NK-92 treated with Interleukin-12 subunit alpha and Interleukin-12 subunit beta, amount 100 ng/mL, for 24 hours (cell line): Measurements from ENCODE around the gene SH2B3.
A peak's percentile ranks its signal among the peaks of the same experiment; 100 is the strongest.
"Not testable (repeated sequence)": the region's sequence is repeated elsewhere in the genome, so short reads cannot be mapped to it uniquely, and the experiment has no call there.

Experiments
- DNase-seq: peaks from one replicate; lab custom pipeline; 2025; lab: John Stamatoyannopoulos, UW

The SH2B3 gene

GRCh38 chr12:111387747-111388323 is 17.9 kb upstream of the SH2B3 start:
- DNase-seq: no peak

DNA sequence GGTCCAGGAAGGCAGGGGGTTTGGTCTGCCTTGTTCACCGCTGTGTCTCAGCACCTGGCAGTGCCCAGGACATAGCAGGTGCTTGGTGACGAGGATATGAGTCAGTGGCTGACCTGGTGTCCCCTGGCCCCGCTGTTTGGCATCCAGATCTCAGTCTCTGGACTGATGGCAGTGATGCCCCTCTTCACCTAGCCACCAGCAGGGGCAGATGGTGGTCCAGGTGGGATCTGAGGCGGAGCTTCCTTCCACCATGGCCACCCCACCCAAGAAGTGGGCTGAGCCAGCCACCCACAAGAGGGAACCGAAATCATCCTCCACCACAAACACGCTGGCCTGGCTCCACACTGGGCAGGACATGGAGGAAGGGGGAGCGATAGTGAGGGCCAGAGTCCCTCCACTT is 16.1 kb upstream of the SH2B3 start:
- DNase-seq: no peak

DNA sequence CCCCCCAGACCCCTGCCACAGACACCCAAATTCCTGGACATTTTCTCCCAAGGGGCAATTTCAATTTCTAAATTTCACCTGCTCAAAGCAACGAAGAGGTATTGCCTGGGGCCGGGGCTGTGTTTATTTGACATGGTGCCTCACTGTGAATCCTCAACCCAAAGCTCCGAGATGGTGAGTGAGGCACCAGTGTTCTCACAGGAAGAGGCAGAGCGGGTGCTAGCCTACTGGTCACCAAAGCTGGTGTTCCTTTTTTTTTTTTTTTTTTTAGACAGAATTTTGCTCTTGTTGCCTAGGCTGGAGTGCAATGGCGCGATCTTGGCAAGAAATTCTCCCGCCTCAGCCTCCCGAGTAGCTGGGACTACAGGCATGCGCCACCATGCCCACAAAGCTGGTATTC is 14.8 kb upstream of the SH2B3 start:
- no peak for DNase-seq

GRCh38 chr12:111393700-111394300 is 11.9 kb upstream of the SH2B3 start:
- no peak for DNase-seq

GRCh38 chr12:111394480-111394879 is 11.2 kb upstream of the SH2B3 start:
- no peak for DNase-seq

DNA sequence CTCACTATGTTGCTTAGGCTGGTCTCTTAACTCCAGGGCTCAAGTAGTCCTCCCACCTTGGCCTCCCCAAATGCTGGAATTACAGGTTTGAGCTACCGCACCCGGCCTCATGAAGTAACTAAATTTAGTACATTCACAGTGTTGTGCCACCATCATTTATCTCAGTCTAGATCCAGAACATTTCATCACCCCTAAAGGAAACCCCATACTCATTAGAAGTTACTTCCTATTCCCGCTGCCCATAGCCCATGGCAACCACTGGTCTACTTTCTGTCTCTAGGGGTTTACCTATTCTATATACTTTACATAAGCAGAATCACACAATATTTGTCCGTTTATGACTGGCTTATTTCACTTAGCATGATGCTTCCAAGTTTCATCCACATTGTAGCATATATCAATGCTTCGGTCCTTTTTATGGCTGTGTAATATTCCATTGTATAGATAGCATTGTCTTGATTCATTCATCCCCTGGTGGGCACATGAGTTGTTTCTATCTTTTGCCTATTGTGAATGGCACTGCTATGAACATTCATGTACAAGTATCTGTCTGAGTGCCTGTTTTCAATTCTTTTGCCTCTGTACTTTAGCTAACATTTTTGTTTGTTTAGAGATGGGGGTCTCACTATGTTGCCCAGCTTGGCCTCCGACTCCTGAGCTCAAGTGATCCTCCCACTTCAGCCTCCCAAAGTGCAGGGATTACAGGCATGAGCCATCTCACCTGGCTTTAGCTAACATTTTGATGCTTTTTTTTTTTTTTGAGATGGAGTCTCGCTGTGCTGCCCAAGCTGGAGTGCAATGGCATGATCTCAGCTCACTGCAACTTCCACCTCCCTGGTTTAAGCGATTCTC is 10.2 kb upstream of the SH2B3 start:
- no peak for DNase-seq

DNA sequence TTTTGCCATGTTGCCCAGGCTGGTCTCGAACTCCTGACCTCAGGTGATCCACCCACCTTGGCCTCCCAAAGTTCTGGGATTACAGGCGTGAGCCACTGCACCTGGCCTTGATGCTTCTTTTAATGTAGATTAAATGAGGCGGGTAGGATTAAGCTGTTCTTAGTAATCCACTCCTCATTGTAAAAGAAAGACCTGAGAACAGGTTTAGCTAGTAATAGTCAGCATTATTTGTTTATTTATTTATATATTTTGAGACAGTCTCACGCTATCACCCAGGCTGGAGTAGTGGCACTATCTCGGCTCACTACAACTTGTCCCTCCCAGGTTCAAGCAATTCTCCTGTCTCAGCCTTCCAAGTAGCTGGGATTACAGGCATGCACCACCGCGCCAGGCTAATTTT is 9.5 kb upstream of the SH2B3 start:
- DNase-seq: not testable (repeated sequence)

- DNase-seq: peak; percentile 48
These were observed 8.8 kb upstream of the SH2B3 start for GRCh38 chr12:111396726-111397445.

DNA sequence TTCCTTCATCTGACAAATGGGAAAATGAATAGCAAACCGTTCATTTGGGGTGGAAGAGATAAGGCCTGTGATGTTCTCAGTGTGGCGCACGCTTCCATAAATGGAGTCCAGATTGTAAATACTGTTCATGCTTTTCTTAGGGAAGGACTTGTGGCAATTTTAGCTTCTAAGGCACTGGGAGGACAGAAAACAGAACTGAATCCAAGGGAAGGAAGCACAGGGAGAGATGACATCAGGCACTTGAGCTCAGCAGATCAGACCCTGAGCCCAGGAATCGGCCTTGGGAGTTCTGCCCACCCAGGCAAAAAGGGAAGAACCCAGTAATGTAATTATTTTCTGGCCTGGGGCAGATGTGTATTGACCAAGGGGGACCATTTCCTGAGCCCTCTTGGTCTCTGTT is 7.2 kb upstream of the SH2B3 start:
- DNase-seq: no peak

DNA sequence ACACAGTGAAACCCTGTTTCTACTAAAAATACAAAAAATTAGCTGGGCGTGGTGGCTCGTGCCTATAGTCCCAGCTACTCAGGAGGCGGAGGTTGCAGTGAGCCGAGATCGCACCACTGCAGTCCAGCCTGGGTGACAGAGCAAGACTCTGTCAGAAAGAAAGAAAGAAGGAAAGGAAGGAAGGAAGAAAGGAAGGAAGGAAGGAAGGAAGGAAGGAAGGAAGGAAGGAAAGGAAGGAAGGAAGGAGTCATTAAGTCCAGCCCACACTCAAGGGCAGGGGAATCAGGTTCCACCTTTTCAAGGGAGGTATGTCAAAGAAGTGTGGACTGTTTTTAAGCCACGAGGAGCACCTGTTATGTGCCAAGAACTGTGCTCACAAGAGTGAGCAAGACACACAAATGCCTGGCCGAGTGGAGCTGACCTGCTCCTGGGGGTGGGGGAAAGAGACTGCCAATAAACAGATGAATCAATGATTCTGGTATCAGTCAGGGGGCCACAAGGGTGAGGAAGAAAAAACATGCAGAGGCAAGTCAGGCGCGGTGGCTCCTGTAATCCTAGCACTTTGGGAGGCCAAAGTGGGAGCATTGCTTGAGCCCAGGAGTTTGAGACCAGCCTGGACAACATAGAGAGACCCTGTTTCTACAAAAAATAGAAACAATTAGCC is 5.8 kb upstream of the SH2B3 start:
- not testable (repeated sequence) for DNase-seq

DNA sequence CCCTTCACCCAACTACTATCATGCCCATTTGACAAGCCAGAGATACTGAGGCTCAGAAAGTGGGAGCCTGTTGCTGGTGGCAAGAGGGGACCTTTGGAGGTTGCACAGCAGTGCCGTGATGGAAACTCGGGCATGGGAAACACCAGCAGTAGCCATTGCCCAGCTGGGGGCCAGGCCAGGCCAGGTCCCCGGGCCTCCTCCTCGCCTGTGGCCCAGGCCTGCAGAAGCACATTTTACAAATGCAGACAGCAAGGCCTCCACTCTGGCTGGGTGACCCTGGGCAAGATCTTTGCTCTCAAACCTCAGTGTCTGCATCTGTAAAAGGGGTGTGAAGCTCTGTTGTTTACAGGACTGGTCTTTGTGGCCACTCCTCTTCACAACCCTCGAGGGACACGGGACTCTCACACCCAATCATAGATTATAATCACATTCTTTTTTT is 4.5 kb upstream of the SH2B3 start:
- DNase-seq: no peak

DNA sequence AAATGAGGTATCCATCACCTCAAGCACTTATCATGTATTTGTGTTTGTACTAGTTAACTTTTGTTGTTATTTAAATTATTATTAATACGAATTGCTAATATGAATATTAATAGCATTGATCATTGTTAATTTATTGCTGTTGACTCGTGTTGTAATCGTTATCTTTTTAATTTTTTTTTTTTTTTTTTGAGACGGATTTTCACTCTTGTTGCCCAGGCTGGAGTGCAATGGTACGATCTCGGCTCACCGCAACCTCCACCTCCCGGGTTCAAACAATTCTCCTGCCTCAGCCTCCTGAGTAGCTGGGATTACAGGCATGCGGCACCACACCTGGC is 3.3 kb upstream of the SH2B3 start:
- DNase-seq: not testable (repeated sequence)

DNA sequence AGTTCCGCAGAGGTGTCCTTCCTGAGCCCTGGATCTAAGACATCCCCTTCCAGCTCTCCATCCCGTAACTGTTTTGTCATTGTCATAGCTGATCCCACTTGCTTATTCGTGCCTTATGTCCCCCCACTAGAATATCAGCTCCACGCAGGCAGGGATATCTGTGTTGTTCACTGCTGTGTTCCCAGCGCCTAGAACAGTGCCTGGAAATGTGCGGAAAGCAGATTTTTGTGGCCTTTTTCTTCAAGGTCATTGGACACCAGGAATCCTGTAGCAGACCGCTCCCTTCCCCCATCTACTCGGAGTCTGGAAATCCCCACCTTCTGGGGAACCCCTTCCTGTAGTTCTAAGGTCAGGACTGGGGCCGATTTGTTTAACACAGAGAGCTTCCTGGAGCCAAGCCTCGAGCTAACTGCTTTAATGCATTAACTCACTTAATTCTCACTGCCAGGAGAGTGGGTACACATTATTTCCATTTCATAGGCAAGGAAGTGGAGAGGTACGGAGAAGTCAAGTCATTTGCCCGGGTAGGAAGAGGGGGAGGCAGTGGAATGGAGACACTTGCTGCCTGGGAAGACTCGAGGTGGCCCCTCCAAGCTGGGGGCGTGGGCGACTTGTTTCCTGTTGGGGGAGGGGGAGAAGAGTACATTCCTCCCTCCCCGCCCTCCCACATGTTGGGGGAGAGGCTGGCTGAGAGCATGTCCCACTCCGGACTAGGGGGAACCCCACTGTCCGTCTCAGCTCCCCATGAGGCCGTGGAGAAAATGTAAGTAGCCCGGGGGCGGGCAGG is 1.2 kb upstream of the SH2B3 start:
- no peak for DNase-seq

DNA sequence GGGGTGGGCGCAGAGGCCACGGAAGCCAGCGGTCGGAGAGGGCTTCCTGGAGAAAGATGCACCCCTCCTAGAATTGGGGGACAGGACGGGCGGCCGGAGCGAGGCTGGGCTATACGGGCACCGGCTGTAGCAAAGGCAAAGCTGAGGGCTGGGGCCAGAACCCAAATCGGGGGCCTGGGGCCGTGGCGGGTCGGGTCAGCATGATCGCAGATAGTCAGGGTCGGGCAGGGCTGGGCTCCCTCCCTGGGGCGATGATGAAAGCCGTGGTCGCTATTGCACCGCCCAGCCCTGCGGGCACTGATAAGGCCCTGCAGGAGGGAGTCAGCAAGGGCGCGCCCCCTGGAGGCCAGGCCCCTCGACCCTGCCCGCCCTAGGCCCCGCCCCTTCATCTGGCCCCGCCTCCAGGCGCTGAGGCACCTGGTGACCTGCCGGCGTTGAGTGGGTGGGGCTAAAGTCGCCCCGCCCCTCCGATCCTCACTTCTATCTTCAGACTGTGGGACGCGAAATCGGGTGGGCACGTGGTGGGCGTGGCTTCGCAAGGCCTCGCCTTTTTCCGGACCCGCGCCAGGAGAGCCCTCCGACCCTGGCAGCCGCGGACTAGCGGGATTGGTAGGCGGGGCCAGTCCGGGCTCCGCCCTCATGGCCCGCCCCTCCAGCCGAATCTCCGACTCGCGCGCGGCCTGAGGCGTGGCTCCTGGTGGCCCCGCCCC is 419 bp upstream of the SH2B3 start:
- peak; percentile 13 for DNase-seq

DNA sequence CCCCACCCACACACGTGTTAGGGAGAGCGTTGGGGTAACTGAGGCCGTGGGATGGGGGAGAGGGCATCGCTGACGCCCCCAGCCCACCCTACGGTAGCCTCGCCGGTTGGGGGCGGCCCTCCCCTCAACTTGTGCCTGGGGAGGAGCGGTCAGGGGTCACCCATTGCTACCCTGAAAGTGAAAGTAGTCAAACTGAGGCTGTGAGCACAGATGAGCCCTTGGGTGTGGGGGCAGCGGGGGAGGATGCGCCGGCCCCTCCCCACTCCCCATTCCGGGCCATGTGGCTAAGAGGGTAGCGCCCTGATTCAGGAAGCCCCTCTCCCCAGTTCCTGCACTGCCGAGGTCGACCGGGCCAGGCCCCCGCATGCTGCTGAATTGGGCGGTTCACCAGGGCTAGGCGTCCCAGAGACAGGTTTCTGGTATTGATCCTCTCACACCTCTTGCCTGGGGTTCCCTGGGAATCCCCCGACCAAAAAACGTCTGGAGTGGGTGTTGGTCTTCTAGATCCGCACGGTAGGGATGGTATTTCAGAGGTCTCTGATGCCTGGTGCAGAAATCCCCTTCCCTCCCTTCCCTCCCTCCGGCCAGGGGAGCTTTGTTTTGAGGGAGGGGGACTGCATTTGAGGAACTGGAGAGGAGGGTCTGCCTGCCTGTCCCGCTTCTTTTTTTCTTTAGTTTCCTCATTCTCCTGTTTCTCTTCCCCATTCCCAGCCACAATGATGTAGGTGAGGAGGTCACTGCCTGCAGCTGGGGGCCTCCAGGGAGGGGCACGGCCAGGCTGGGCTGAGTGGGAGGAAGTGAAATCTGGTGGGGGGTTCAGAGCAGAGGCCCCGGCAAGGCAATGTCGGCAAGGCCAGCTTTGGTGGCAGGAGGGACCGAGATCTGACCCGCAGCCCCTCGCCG is 1.0 kb downstream of the SH2B3 start:
- no peak for DNase-seq

DNA sequence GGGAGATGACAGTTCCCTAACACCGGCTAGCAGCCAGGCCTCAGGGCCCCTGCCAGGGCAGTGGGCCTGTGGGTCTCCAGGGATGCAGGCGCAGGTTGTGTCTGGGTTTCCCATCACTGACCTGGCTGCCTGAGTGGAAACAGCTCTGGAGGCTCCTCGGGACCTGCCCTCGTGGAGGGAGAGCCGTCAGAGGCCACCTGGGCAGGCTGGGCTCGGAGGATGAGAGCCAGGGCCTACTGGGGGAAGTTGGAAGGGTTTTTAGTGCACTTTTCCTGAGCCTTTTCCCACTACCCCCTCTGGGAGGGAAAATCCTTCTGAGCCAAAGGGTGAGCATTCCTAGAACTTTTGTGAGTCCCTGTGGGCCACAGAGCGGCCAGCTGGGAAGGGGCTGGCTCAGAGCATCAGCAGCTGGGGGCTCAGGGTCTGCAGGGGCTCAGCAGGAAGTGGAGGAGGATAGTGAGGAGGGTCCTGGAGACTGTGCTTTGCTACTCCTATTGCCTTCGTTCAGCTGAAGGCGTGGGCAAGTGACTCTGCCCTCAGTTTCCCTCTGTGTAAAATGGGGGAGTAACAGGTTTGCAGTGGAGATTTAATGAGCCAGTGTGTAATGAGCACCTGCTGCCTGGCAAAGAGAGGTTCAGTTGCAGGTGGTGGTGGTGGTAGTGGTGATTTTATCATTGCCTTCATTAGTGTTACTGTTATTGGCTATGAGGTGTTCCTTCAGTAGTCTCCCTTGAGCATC is 1.8 kb downstream of the SH2B3 start:
- DNase-seq: no peak

GRCh38 chr12:111408116-111408440 is 2.4 kb downstream of the SH2B3 start:
- DNase-seq: no peak

DNA sequence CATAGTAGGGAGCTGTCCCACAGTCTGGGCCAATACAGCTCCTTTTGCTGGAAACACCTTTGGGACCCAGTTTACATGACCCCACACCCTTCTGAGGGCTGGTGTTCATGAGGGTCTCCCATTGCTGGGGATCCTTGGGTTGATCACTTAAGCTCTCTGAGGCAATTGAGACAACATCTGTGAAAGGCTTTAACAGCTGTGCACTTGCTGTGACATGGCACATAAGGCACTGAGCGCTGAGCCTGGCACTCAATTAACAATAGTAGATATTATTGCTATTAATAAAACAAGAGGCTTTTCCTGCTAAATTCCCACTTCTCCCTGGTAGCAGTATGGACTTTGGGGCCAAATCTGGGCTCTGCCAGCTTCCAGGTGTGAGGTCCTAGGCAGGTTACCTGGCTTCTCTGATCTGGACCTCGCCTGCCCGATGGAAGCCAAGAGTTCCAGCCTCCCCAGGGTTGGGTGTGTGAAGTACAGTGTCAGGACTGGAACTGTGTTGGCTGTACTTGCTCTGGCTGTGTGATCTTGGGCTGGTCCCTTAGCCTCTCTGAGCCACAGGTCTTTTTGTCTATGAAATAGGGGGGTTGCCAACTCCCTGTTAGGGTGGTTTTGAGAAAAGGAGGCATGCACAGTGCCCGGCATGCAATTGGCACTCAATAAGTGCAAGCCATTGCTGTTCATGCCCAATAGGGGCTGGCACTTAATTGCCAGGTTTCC is 3.1 kb downstream of the SH2B3 start:
- no peak for DNase-seq

DNA sequence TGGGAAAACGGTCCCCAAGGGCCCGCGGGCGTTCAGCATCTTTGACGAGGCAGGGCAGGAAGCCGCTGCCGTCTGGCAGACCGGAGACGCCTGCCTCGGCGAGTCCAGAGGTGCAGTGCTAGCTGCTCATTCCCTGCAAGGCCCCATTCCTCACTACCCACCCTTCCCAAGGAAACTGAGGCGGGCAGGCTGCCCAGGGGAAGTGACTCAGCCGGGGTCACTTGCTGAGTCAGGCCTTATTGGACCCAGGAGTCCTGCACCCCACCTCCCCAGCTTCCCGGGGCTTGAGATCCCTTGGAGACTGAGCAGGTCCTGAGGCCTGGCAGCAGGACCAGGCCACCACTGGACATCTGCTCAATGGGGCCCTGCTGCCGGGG is 3.7 kb downstream of the SH2B3 start:
- DNase-seq: no peak
